D341Med (cell line): ENCODE data around the gene CAMK2D.

Experiments
- DNase-seq: peaks from one replicate; pipeline ENCODE4 v3.0.0; 2012; ENCODE audit warnings: low spot score

Gene CAMK2D

GRCh38 chr4:113471146-113471860 is 290.2 kb downstream of the CAMK2D start:
- no peak for DNase-seq

GRCh38 chr4:113469926-113470325 is 291.6 kb downstream of the CAMK2D start:
- DNase-seq: no peak

- DNase-seq: no peak
Observed at GRCh38 chr4:113469023-113469390, 292.5 kb downstream of the CAMK2D start.

GRCh38 chr4:113468165-113469022 is 293.1 kb downstream of the CAMK2D start:
- DNase-seq: no peak

GRCh38 chr4:113467581-113467980 is 294.0 kb downstream of the CAMK2D start:
- no peak for DNase-seq

- no peak for DNase-seq
Observed at GRCh38 chr4:113462286-113462685, 299.3 kb downstream of the CAMK2D start.

- DNase-seq: no peak
Observed at GRCh38 chr4:113461281-113461680, 300.3 kb downstream of the CAMK2D start.

GRCh38 chr4:113457886-113458285 is 303.7 kb downstream of the CAMK2D start:
- DNase-seq: no peak

GRCh38 chr4:113457121-113457520 is 304.4 kb downstream of the CAMK2D start:
- no peak for DNase-seq

GRCh38 chr4:113455061-113455460 is 306.5 kb downstream of the CAMK2D start:
- no peak for DNase-seq

- DNase-seq: no peak
Observed at GRCh38 chr4:113452868-113453620, 308.5 kb downstream of the CAMK2D start.

GRCh38 chr4:113452152-113452551 is 309.4 kb downstream of the CAMK2D start:
- DNase-seq: no peak

- DNase-seq: no peak
Observed at GRCh38 chr4:113450295-113451080, 311.1 kb downstream of the CAMK2D start.

GRCh38 chr4:113449410-113449974 is 312.0 kb downstream of the CAMK2D start:
- no peak for DNase-seq

- no peak for DNase-seq
Observed at GRCh38 chr4:113447769-113448168, 313.8 kb downstream of the CAMK2D start.

- no peak for DNase-seq
Observed at GRCh38 chr4:113447061-113447460, 314.5 kb downstream of the CAMK2D start.

- DNase-seq: no peak
Observed at GRCh38 chr4:113446019-113446418, 315.5 kb downstream of the CAMK2D start.

- no peak for DNase-seq
Observed at GRCh38 chr4:113445286-113445685, 316.3 kb downstream of the CAMK2D start.

GRCh38 chr4:113444386-113444785 is 317.2 kb downstream of the CAMK2D start:
- no peak for DNase-seq

GRCh38 chr4:113442826-113443225 is 318.7 kb downstream of the CAMK2D start:
- DNase-seq: no peak

GRCh38 chr4:113440371-113440770 is 321.2 kb downstream of the CAMK2D start:
- no peak for DNase-seq

- no peak for DNase-seq
Observed at GRCh38 chr4:113438596-113438995, 322.9 kb downstream of the CAMK2D start.
